ENCODE measurements around the gene MFRP.
A peak's percentile ranks its signal among the peaks of the same experiment; 100 is the strongest.

The MFRP gene

DNA sequence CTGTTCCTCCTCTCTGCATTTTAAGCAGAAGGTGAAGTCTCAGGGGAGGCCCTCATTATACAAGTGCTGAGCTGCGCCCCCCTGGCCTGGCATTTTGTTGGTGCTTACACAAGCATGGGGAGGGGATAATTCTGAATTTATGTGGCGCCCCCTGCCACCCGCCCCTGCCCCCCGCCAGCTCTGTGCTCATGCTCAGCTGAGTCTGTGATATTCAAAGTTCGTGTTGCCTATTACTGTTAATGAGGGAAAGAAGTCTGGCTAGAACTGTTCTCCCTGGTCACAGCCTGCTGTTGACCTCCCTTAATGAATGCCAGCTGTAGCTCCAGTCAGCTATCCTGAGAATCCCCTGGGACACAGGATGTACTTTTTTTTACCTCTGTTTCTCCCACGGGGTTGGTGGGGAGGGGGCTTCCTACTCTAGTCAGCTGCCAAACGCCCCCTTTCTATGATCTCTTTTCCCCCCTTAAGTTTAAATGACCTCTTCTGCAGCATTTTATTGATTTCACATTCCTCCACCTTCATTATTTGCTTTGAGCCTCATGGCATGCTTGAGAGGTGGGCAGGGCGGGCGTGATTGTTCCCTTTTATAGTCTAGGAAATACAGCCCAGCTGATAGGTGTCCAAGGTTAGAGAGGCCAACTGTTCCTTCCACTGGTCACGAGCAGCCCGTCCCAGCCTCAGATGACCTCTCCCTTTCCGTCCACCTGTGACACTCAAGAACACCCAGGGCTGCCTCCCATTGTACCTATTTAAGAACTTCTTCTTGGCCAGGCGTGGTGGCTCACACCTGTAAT lies 22.8 kb upstream of the MFRP start:
- no peak for TF ChIP-seq EZH2 (IDR thresholded peaks at IDR 0.05)
- TF ChIP-seq FOXP2 (optimal IDR thresholded peaks at IDR 0.05; ENCODE audit: control extremely low read depth, extremely low read length, insufficient read depth) = no peak
- no peak for TF ChIP-seq POLR2AphosphoS5 (IDR thresholded peaks at IDR 0.05; ENCODE audit: borderline replicate concordance, low read depth, low read length)
- no peak for DNase-seq (ENCODE audit: low read depth, low spot score)
- peak overlapping the region; percentile 60 for H3K27ac ChIP-seq
- H3K9ac ChIP-seq (ENCODE audit: insufficient read length) = peak overlapping the region; percentile 36
- H3K9me3 ChIP-seq (ENCODE audit: low read depth, low read length) = no peaks in the 10 kb centered on the region
- H3K4me3 ChIP-seq = peak overlapping the region; percentile 59
- H3K36me3 ChIP-seq (ENCODE audit: insufficient read depth, low read length) = no peaks in the 10 kb centered on the region

DNA sequence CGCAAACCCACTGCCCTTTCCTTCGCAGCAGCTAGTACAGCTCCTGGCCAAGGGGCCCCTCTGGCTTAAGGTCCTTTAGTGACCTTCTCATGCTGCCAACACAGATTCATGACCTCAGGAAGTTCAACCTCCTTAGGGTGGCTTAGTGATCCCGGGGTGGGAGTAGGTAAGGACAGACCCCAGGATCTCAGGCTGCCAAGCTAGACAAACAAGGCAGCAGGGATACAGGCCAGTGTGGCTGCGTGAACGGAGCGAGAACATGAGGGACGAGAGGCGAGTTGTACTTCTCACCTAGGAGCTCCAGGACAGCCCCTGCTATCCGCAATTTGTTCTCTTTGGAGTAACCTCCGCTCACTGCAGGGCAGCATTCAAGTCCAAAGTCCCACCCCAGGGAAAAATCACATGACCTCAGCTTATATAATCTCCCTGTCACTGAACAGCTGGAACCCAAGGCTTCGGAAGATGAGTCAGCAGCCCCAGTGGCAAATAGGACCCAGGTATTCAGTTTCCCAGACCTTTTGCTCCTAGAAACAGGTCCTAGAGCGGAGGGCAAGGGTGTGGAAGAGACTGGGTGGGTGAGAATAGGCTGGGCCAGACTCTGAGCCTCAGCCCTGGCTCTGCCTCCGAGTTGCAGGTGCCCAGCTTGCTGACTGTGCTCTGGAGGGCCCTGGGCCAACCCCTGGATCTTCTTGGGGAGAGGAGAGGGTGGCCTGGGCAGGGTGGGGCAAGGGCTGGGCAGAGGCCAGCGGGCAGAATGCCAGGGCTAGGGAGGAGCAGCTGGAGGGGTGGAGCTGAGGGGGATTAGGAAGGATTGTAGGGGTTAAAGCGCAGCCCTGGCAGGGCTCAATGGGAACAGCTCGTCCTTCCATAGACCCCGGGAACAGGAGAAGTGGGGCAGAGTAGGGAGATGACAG lies 21.9 kb upstream of the MFRP start:
- Histone ChIP-seq H3K9me3 (ENCODE audit: low read depth, low read length) (no peaks in the 10 kb centered on the region), H3K4me3 (peak overlapping the region; percentile 59), H3K9ac (ENCODE audit: insufficient read length) (peak overlapping the region; percentile 48), H3K36me3 (ENCODE audit: insufficient read depth, low read length) (no peaks in the 10 kb centered on the region), H3K27ac (peak overlapping the region; percentile 60; the same call in 1 of the 2 replicates)
- TF ChIP-seq FOXP2 (optimal IDR thresholded peaks at IDR 0.05; ENCODE audit: control extremely low read depth, extremely low read length, insufficient read depth) = peak; percentile 21
- no peak for TF ChIP-seq POLR2AphosphoS5 (IDR thresholded peaks at IDR 0.05; ENCODE audit: borderline replicate concordance, low read depth, low read length)
- no peak for DNase-seq (ENCODE audit: low read depth, low spot score)

DNA sequence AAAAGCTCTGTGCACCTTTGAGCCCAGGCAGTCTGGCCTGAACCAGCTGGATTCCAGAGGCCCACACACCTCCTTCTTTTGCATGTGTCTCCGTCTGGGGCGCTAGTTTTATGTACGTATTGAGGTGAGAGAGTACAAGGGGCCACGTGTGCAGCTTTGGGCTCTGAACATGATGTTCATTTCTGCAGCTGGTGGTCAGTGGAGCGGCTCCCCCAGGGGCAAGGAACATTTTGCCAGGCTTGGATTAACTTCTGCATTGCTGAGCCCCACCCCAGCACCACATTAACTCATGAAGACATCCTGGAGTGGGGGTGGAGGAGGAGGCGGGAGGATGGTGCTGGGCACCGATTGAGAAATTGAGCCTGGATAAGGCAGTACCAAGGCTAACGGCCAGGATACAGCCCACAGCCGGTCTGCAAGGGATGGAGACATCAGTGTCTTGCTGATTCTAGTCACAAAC lies 21.2 kb upstream of the MFRP start:
- Histone ChIP-seq H3K9me3 (ENCODE audit: low read depth, low read length) (no peaks in the 10 kb centered on the region), H3K36me3 (ENCODE audit: insufficient read depth, low read length) (no peaks in the 10 kb centered on the region), H3K9ac (ENCODE audit: insufficient read length) (no peak overlapping the region), H3K4me3 (no peak overlapping the region), H3K27ac (no peak overlapping the region)
- no peak for TF ChIP-seq FOXP2 (optimal IDR thresholded peaks at IDR 0.05; ENCODE audit: control extremely low read depth, extremely low read length, insufficient read depth)
- no peak for DNase-seq (ENCODE audit: low read depth, low spot score)

DNA sequence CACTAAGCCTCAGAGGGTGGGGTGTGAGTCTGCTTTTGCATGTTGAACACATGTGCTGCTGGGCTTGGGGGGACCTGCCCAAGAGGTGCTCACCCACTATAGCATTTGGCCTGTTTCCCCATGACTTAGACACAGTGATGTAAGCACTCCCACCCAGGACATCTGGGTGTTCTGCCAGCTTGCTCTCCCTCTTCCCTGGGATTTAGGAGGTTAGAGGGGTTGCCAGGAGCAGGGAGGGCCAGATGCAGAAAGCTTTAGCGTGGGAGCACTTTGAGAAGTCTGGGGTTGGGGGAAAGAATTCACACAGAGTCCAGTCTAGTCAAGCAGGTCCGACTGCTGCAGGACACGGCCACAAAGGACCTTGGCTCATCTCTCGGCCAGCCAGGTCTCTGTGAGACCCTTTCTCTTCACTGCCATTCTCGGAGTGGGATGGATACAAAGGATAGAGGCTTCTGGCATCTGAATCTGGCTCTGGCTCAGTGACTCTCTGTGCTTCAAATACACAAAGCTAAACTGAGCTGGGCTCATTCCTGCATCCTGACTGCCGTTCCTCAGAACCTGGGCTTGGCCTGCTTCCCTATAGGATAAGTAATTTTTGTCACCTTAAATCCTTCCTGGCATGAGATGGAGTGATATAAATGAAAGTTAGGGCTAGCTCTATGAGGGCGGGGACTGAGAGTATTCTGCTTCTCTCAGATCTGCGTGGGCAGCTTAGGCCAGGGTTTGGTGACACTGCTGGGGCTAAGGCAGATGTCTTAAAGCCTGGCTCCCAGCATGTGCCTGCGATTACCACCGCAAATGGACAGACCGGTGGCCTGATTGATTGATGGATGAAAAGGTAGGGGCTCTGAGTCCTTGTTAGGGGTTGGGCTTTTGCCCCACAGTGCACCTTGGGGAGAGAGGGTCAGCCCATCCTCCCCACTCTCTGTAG lies 20.4 kb upstream of the MFRP start:
- TF ChIP-seq POLR2AphosphoS5 (IDR thresholded peaks at IDR 0.05; ENCODE audit: borderline replicate concordance, low read depth, low read length) = no peak
- TF ChIP-seq FOXP2 (optimal IDR thresholded peaks at IDR 0.05; ENCODE audit: control extremely low read depth, extremely low read length, insufficient read depth) = no peak
- no peak for TF ChIP-seq EZH2 (IDR thresholded peaks at IDR 0.05)
- Histone ChIP-seq H3K9ac (ENCODE audit: insufficient read length) (no peak overlapping the region), H3K4me3 (no peak overlapping the region), H3K36me3 (ENCODE audit: insufficient read depth, low read length) (no peaks in the 10 kb centered on the region), H3K27ac (no peak overlapping the region), H3K9me3 (ENCODE audit: low read depth, low read length) (no peaks in the 10 kb centered on the region)
- no peak for DNase-seq (ENCODE audit: low read depth, low spot score)

DNA sequence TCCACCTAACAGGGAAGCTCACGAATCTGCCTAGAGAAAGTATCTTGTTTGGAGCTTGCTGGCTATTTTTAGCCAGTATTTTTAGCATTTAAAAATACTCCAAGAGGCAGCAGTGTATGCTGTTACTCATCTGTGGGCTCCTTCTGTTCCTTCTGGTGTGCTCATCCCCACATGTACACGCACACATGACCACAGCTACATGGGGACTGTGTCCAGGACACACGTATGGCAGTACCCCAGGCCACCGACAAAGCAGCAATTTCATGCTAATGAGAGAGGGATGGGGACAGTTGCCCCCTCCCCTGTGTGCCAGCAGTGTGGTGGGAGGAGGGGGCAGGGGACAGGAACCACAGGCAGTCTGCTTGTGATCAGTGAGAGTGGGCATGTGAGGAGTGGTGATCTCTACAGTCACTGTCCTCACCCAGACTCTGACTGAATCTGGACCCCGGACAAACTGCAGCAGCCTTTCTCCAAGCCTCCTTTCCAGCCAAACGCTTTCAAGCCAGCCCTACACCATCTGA lies 18.6 kb upstream of the MFRP start:
- Histone ChIP-seq H3K9ac (ENCODE audit: insufficient read length) (no peak overlapping the region), H3K27ac (no peak overlapping the region), H3K9me3 (ENCODE audit: low read depth, low read length) (no peaks in the 10 kb centered on the region), H3K4me3 (peak overlapping the region; percentile 78; the same call in 1 of the 2 replicates), H3K36me3 (ENCODE audit: insufficient read depth, low read length) (no peaks in the 10 kb centered on the region; the same call in 1 of the 2 replicates)
- TF ChIP-seq POLR2AphosphoS5 (IDR thresholded peaks at IDR 0.05; ENCODE audit: borderline replicate concordance, low read depth, low read length) = no peak
- TF ChIP-seq EZH2 (IDR thresholded peaks at IDR 0.05) = no peak
- TF ChIP-seq FOXP2 (optimal IDR thresholded peaks at IDR 0.05; ENCODE audit: control extremely low read depth, extremely low read length, insufficient read depth) = no peak
- DNase-seq (ENCODE audit: low read depth, low spot score) = no peak

DNA sequence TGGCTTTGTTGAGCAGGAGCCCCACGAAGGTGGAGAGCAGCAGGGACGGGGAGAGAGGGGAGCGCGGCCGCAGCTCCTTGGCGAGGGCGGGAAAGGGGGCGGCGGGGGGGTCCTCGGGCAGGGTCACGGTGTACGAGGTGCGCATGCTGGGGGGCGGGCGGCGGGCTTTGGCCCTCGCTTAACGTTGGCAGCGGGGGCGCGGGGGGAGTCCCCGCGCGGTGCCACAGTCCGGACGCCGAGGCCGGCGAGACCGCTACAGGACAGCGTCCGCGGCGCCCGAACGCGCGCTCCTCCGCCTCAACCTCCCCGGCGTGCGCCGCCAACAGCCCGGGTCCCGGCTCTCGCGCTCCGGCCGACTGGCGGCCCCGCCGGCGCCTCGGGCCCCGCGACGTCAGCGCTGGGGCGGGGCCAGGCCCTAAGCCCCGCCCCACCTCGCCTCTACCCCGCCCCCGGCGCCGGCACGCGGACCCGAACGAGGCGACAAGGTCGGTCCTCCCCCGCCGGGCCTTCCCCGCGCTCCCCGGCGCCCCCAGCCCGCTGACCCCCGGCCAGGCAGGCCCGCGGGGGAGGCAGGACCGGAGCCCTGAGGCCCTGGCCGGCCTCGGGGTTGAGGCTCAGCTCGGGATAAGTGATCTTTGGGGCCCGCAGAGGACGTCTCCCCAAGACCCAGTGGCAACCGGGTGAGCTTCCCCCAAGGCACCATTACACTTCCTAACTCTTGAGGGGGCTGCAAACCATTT lies 17.5 kb upstream of the MFRP start:
- DNase-seq (ENCODE audit: low read depth, low spot score) = no peak
- H3K4me3 ChIP-seq = peak overlapping the region; percentile 78
- H3K9ac ChIP-seq (ENCODE audit: insufficient read length) = peak overlapping the region; percentile 62
- H3K27ac ChIP-seq = no peak overlapping the region
- peaks cover 7% of the 10 kb centered on the region; the same call in 1 of the 2 replicates for H3K36me3 ChIP-seq (ENCODE audit: insufficient read depth, low read length)
- no peaks in the 10 kb centered on the region for H3K9me3 ChIP-seq (ENCODE audit: low read depth, low read length)
- TF ChIP-seq FOXP2 (optimal IDR thresholded peaks at IDR 0.05; ENCODE audit: control extremely low read depth, extremely low read length, insufficient read depth) = no peak
- no peak for TF ChIP-seq EZH2 (IDR thresholded peaks at IDR 0.05)
- no peak for TF ChIP-seq POLR2AphosphoS5 (IDR thresholded peaks at IDR 0.05; ENCODE audit: borderline replicate concordance, low read depth, low read length)

Data from SK-N-MC (cell line).